Measurements from ENCODE around the gene FOXD2.

DNA sequence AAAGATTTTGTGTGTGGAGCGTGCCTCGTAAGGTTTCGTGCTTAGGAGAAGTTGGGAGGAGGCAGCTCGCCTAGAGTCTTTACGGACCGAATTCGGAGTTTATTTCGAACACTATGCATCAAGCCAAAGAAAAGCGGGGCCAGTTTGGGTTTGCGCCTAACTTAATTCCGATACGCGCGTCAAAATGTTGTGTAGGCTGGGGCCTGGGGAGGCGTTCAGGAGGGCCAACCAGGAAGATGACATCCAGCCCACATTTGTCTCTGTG, 6.4 kb downstream of the FOXD2 start:
- TF ChIP-seq CTCF (IDR thresholded peaks at IDR 0.05) (no peak), ZBTB21 (CRISPR knock-in tag; IDR thresholded peaks at IDR 0.05; ENCODE audit: borderline replicate concordance) (no peak), ATF6 (CRISPR knock-in tag; IDR thresholded peaks at IDR 0.05) (no peak), STAT6 (CRISPR knock-in tag; conservative IDR thresholded peaks at IDR 0.05; ENCODE audit: low read depth) (no peak), OVOL2 (CRISPR knock-in tag; IDR thresholded peaks at IDR 0.05; ENCODE audit: borderline replicate concordance) (no peak), HMGA2 (CRISPR knock-in tag; IDR thresholded peaks at IDR 0.05) (no peak), SP1 (CRISPR knock-in tag; conservative IDR thresholded peaks at IDR 0.05) (no peak), FOXP1 (CRISPR knock-in tag; IDR thresholded peaks at IDR 0.05; ENCODE audit: borderline replicate concordance) (no peak)

Data from WTC11 (cell line).